Muscle of leg (tissue), 11 donors: ENCODE measurements around the gene POLG2. TPM values are rescaled to one million over a fixed set of nuclear protein-coding genes. Genes with fewer than 3 reads are reported as not detected.
"Not testable (repeated sequence)": the region's sequence is repeated elsewhere in the genome, so short reads cannot be mapped to it uniquely, and the experiment has no call there.

ENCODE experiments used
- DNase-seq: peaks from one replicate; pipeline ENCODE4 v3.0.0; 2013
- H3K27ac ChIP-seq: one replicate; pipeline ENCODE4 v1.5.1; 2013; ENCODE audit warnings: mild to moderate bottlenecking, low read length, control low read depth
- H3K27me3 ChIP-seq: one replicate; pipeline ENCODE4 v1.6.1; 2013; ENCODE audit warnings: low read length; ENCODE audit not compliant: control insufficient read depth, insufficient read depth
- H3K36me3 ChIP-seq: one replicate; pipeline ENCODE4 v1.6.1; 2013; ENCODE audit warnings: low read length; ENCODE audit not compliant: control insufficient read depth, insufficient read depth
- H3K4me1 ChIP-seq: one replicate; pipeline ENCODE4 v1.6.1; 2013; ENCODE audit warnings: low read length; ENCODE audit not compliant: control insufficient read depth, insufficient read depth
- H3K4me3 ChIP-seq: one replicate; pipeline ENCODE4 v1.5.1; 2013; ENCODE audit warnings: low read length, control low read depth
- H3K9me3 ChIP-seq: replicated peaks from 2 replicates; pipeline ENCODE4 v1.6.1; 2013; ENCODE audit warnings: low read depth, low read length; ENCODE audit not compliant: control insufficient read depth
- WGBS: methylation state at CpG from one replicate; pipeline ENCODE4 v1.1.5; 2013; ENCODE audit warnings: missing lambda C conversion rate; ENCODE audit not compliant: insufficient coverage; 5-methylcytosine and 5-hydroxymethylcytosine counted together
- polyA plus RNA-seq, 8 donors: library from polyadenylated mRNA; unstranded; fragments of 120-200 nt; gene quantifications; one replicate each; pipeline versions ENCODE4 v1.2.1 to v1.2.3, GENCODE V29; 2013; ENCODE audit warnings: inconsistent platforms in 1 of 8, low replicate concordance in 1 of 8; ENCODE audit not compliant: insufficient read length in 8 of 8, insufficient read depth in 1 of 8
- total RNA-seq: library from RNA; stranded (reverse); fragments of 120-200 nt; gene quantifications from one replicate; pipeline ENCODE4 v1.2.4, GENCODE V29; 2013

Gene POLG2
- total and polyA plus RNA-seq, 9 donors: 12.9 to 28.2 (median 19.2) TPM

DNA sequence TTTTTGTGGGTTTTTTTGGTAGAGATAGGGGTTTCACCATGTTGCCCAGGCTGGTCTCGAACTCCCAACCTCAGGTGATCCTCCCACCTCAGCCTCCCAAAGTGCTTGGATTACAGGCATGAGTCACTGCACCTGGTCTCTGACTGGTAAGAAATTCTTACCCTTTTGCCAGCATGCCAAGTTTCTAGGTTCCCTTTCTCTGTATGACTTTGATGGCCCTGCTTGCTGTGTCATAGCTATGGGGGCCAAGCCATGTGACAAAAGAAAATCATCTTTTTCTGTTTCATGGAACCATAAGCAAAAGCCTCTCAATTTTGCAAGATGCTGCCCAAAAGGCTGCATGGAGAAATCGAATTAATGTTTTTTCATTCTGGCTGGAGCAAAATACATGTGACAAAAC, 66.8 kb downstream of the POLG2 start:
- not testable (repeated sequence) for H3K36me3 ChIP-seq, H3K9me3 ChIP-seq, H3K4me1 ChIP-seq, H3K27ac ChIP-seq, H3K4me3 ChIP-seq, DNase-seq, H3K27me3 ChIP-seq
- WGBS: 100% methylated on average over 1 of the region's 2 CpGs

DNA sequence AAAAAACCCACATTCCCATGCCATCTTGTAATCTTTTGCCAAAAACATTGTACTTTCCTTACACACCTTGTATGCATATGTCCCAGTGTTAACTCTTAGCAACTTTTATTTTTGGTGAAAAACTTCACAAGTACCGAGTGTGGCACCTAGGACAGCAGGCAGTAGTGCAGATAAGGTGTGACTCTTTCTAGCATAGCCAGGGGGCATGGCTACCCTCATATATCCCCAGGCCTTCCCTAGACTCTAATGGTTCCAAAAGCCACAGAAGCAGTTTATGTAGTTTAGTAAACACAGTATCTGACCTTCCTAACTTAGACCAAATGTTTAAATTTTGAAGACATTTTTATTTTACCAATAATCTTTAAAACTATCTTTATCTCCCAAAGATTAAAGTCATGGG, 68.4 kb downstream of the POLG2 start:
- H3K27me3 ChIP-seq: no peaks in the 10 kb centered on the region
- no peaks in the 10 kb centered on the region for H3K9me3 ChIP-seq
- H3K36me3 ChIP-seq: no peaks in the 10 kb centered on the region
- no peak overlapping the region for H3K4me3 ChIP-seq
- no peaks in the 10 kb centered on the region for H3K4me1 ChIP-seq
- DNase-seq: no peak
- 100% methylated on average over 1 of the region's 1 CpG for WGBS
- no peak overlapping the region for H3K27ac ChIP-seq

Other genes with a start within 250 kb of the POLG2 start
- gene TEX2, start 233.8 kb downstream of the POLG2 start, total RNA-seq: 17.6 TPM
- 10 to 100 TPM; 16.1 to 22.5 (median 19.7) TPM for gene TEX2, start 233.8 kb downstream of the POLG2 start, polyA plus RNA-seq
- 73.9 TPM for gene PECAM1, start 106.2 kb downstream of the POLG2 start, total RNA-seq
- gene PECAM1, start 106.2 kb downstream of the POLG2 start, polyA plus RNA-seq: 100 to 1,000 TPM; 121 to 168 (median 141) TPM
- gene MILR1, start 47.9 kb downstream of the POLG2 start, total RNA-seq: 7.0 TPM
- gene MILR1, start 47.9 kb downstream of the POLG2 start, polyA plus RNA-seq: 1 to 10 TPM; 2.6 to 5.3 (median 4.2) TPM
- gene DDX5, start 9.2 kb upstream of the POLG2 start, total RNA-seq: 216 TPM
- gene DDX5, start 9.2 kb upstream of the POLG2 start, polyA plus RNA-seq: 100 to 1,000 TPM; 319 to 494 (median 420) TPM
- 37.1 TPM for gene CEP95, start 9.9 kb upstream of the POLG2 start, total RNA-seq
- 10 to 100 TPM; 35.5 to 62.7 (median 46.2) TPM for gene CEP95, start 9.9 kb upstream of the POLG2 start, polyA plus RNA-seq
- 32.3 TPM for gene SMURF2, start 165.3 kb upstream of the POLG2 start, total RNA-seq
- gene SMURF2, start 165.3 kb upstream of the POLG2 start, polyA plus RNA-seq: 10 to 100 TPM; 18.6 to 27.7 (median 24.4) TPM